DND-41 (cell line): ENCODE results near the gene PERM1.

Source experiments
- EZH2 ChIP-seq: IDR thresholded peaks from 3 replicates; pipeline ENCODE4 v1.6.1; 2012; ENCODE audit warnings: borderline replicate concordance, low read depth, mild to moderate bottlenecking, moderate library complexity, low read length, inconsistent platforms; ENCODE audit not compliant: severe bottlenecking
- TF ChIP-seq, protein P1 (sequence below): IDR thresholded peaks from 2 replicates; pipeline ENCODE4 v1.5.1; 2012; ENCODE audit warnings: borderline replicate concordance, low read length, moderate library complexity, mild to moderate bottlenecking; ENCODE audit not compliant: poor library complexity, severe bottlenecking; ENCODE audit errors: extremely low read depth

DNA sequence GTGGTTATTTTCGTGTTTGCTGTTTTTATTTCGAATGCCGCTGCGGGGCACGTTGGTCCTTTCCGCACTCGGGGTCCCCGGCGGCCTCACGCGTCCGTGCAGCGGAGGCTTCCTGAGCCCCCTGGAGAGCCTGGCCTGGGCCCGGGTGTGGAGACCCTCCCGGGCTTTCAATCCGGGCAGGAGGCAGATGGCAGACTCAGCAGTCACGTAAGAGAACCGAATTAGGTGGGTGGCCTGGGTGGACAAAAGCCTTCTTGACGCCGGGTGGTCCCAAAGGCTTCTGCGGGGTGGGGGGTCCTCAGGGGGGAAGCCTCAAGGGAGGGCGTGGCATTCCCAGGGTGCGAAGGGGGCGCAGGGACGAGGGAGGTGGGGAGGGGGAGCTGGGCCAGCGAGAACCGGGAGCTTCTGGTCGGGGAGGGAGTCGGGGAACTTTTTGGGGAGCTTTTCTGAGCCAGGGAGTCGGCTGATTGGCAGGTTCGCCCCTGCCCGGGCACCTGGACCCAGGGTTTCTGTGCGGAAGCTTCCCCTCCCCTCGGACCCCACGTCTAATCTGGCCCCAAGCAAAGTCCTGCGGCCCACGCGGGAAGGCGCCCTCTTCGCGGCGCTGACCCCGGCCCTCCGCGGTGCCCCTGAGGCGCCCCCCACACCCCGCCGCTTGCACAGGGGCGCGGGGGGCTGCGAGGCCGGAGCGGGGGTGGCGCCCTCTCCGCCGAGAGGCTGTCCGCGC, 19.3 kb upstream of the PERM1 start:
- TF ChIP-seq, protein P1, sequence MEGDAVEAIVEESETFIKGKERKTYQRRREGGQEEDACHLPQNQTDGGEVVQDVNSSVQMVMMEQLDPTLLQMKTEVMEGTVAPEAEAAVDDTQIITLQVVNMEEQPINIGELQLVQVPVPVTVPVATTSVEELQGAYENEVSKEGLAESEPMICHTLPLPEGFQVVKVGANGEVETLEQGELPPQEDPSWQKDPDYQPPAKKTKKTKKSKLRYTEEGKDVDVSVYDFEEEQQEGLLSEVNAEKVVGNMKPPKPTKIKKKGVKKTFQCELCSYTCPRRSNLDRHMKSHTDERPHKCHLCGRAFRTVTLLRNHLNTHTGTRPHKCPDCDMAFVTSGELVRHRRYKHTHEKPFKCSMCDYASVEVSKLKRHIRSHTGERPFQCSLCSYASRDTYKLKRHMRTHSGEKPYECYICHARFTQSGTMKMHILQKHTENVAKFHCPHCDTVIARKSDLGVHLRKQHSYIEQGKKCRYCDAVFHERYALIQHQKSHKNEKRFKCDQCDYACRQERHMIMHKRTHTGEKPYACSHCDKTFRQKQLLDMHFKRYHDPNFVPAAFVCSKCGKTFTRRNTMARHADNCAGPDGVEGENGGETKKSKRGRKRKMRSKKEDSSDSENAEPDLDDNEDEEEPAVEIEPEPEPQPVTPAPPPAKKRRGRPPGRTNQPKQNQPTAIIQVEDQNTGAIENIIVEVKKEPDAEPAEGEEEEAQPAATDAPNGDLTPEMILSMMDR = no peak
- TF ChIP-seq EZH2 = no peak
